Heart right ventricle (tissue), 16 donors: Measurements from ENCODE around the gene WTAP. TPM values are rescaled to one million over a fixed set of nuclear protein-coding genes. Genes with fewer than 3 reads are reported as not detected.
"Not testable (repeated sequence)": the region's sequence is repeated elsewhere in the genome, so short reads cannot be mapped to it uniquely, and the experiment has no call there.

Experiments
- ATAC-seq, 8 donors: fragments of 200-7000 bp; cut with Tn5 transposase; one replicate each; pipeline ENCODE4 v1.9.1; 2020; ENCODE audit warnings: mild to moderate bottlenecking in 8 of 8, moderate library complexity in 8 of 8, moderate number of reproducible peaks in 1 of 8
- DNase-seq, 2 donors: peaks; one replicate each; pipeline ENCODE4 v3.0.0-alpha.2; 2020
- H3K27ac ChIP-seq, 10 donors: fragments of 200-600 bp; sonication (generic) in 2 of 10; one replicate each; pipeline versions ENCODE4 v1.5.0 to v1.8.0; 2020 to 2022; ENCODE audit warnings: mild to moderate bottlenecking in 3 of 10
- H3K27me3 ChIP-seq, 7 donors: fragments of 200-600 bp; one replicate each; pipeline ENCODE4 v1.8.0; 2021 to 2022; ENCODE audit warnings: mild to moderate bottlenecking in 2 of 7
- H3K36me3 ChIP-seq, 9 donors: fragments of 200-600 bp; sonication (generic) in 1 of 9; one replicate each; pipeline versions ENCODE4 v1.5.0 to v1.8.0; 2020 to 2022; ENCODE audit warnings: mild to moderate bottlenecking in 2 of 9
- H3K4me1 ChIP-seq, 9 donors: fragments of 200-600 bp; sonication (generic) in 1 of 9; one replicate each; pipeline versions ENCODE4 v1.5.0 to v1.8.0; 2020 to 2022; ENCODE audit warnings: mild to moderate bottlenecking in 4 of 9
- H3K4me3 ChIP-seq, 10 donors: fragments of 200-600 bp; sonication (generic) in 2 of 10; one replicate each; pipeline versions ENCODE4 v1.5.0 to v1.8.0; 2020 to 2022; ENCODE audit warnings: mild to moderate bottlenecking in 7 of 10, moderate library complexity in 2 of 10
- H3K9me3 ChIP-seq, 11 donors: fragments of 200-600 bp in 10 of 11; sonication (generic) in 2 of 11; one replicate each; pipeline versions ENCODE4 v1.5.0 to v1.8.0; 2013 to 2022; ENCODE audit warnings: mild to moderate bottlenecking in 2 of 11, control low read depth in 1 of 11, moderate library complexity in 1 of 11
- CTCF ChIP-seq, 9 donors: fragments of 200-600 bp; sonication (generic) in 2 of 9; IDR thresholded peaks; one replicate each; pipeline versions ENCODE4 v1.5.0 to v1.8.0; 2021 to 2022; ENCODE audit warnings: antibody characterized with exemption in 9 of 9, mild to moderate bottlenecking in 5 of 9, moderate library complexity in 1 of 9
- WGBS, 2 donors: extraction: QIAGEN DNeasy Blood & Tissue Kit; methylation state at CpG; one replicate each; pipeline ENCODE4 v1.1.7; 2013; ENCODE audit warnings: inconsistent platforms in 1 of 2; 5-methylcytosine and 5-hydroxymethylcytosine counted together
- intact Hi-C, 10 donors: fragments of 100-400 bp; cut with DNase I; formaldehyde crosslinking; loops; one replicate each; pipeline versions ENCODE4 v1.11.1 to v1.14.2; 2022
- polyA plus RNA-seq, 2 donors: library from polyadenylated mRNA; stranded (reverse); fragments of 200-250 nt; gene quantifications; one replicate each; pipeline ENCODE4 v1.2.3, GENCODE V29; 2013
- total RNA-seq, 10 donors: library from RNA; stranded (reverse); fragmentation: NEBNext Ultra II Directional in 3 of 10; extraction: Animal tissue kit (Norgen Biotek cat#: 25700) in 3 of 10; gene quantifications; one replicate each; pipeline versions ENCODE4 v1.2.1 to v1.2.4, GENCODE V29; 2021 to 2023
- donor health status: Arrhythmogenic right ventricular cardiomyopathy.
- donor health status: ischemic (EF 13 %, LVEDD 7.1; RV severe dilation, severe dysfunction).
- donor health status: healthy with polysubstance abuse.
- donor health status: DM: no; HTN: yes; CAD: no.
- donor health status: DM: no; HTN: no; CAD: no.
- donor health status: ischemic (EF 25% LVEDD 6.9; RV normal size, moderate dysfunction).
- donor health status: ischemic (EF 25% LVEDD 5.7; RV mildly dilated, moderate dysfunction).
- donor health status: healthy.
- donor health status: DM: yes; HTN: yes; CAD: no.
- donor health status: Ischemic cardiomyopathy.
- donor health status: ischemic (EF 35%, LVEDD 5.7; RV mildly dilated, moderate dysfunction).
- donor health status: nonischemic (EF 11% LVEDD 7.7; RV severe dilation, severe dysfunction).
- donor health status: DM: yes; HTN: yes; CAD: no.
- donor health status: PGD.
- donor health status: ischemic (EF 29% LVEDD 5.4; RV normal size, mild dysfunction).
- donor health status: nonischemic (EF 23%, LVEDD 6.1; RV moderate dilation, normal function).

The WTAP gene
- total and polyA plus RNA-seq, 12 donors: 44.4 to 70.1 (median 47.6) TPM

- 89 to 91% methylated on average over 9 of the region's 9 CpGs for WGBS, 2 donors
- Histone ChIP-seq H3K9me3 (no peaks in the 10 kb centered on the region), H3K27me3 (no peaks in the 10 kb centered on the region), H3K4me3 (no peak overlapping the region), H3K27ac (no peak overlapping the region), H3K4me1 (peaks cover 2 to 90% (median 46%) of the 10 kb centered on the region in 9 donors), H3K36me3 (peaks cover 0 to 91% (median 45%) of the 10 kb centered on the region in 9 donors)
- ATAC-seq (no peak), DNase-seq (no peak)
- no peak for TF ChIP-seq CTCF (IDR thresholded peaks at IDR 0.05)
- intact Hi-C loops: no loop called here
Measured at GRCh38 chr6:159687341-159687740, 40.0 kb upstream of the WTAP start.

- H3K36me3 ChIP-seq: peaks cover 0 to 82% (median 35%) of the 10 kb centered on the region in 9 donors
- intact Hi-C loops: no loop called here
Measured at GRCh38 chr6:159688266-159688905, 38.9 kb upstream of the WTAP start.

GRCh38 chr6:159689001-159689400 is 38.3 kb upstream of the WTAP start:
- intact Hi-C loops: no loop called here
- Histone ChIP-seq H3K27ac (peak overlapping the region in 1 of 10 donors; percentile 99), H3K36me3 (peaks cover 0 to 76% (median 29%) of the 10 kb centered on the region in 9 donors), H3K4me3 (peak overlapping the region in 1 of 10 donors; percentile 97), H3K9me3 (no peaks in the 10 kb centered on the region), H3K27me3 (no peaks in the 10 kb centered on the region), H3K4me1 (peaks cover 2 to 76% (median 43%) of the 10 kb centered on the region in 9 donors)
- 59% methylated on average over 6 of the region's 6 CpGs for WGBS, 2 donors
- DNase-seq (no peak), ATAC-seq (no peak)
- no peak for TF ChIP-seq CTCF (IDR thresholded peaks at IDR 0.05)

More at GRCh38 chr6:159688266-159688905, 38.9 kb upstream of the WTAP start:
- Histone ChIP-seq H3K27me3 (no peaks in the 10 kb centered on the region), H3K4me3 (peak overlapping the region in 1 of 10 donors; percentile 97), H3K4me1 (peaks cover 2 to 79% (median 41%) of the 10 kb centered on the region in 9 donors), H3K27ac (peak overlapping the region in 1 of 10 donors; percentile 99), H3K9me3 (no peaks in the 10 kb centered on the region)
- no peak for TF ChIP-seq CTCF (IDR thresholded peaks at IDR 0.05)
- 52 to 58% methylated on average over 5 of the region's 5 CpGs for WGBS, 2 donors
- DNase-seq: no peak
- ATAC-seq: no peak

GRCh38 chr6:159690135-159690534 is 37.2 kb upstream of the WTAP start:
- H3K36me3 ChIP-seq: peaks cover 0 to 65% (median 20%) of the 10 kb centered on the region in 9 donors
- not testable (repeated sequence) for H3K9me3 ChIP-seq, H3K27me3 ChIP-seq, ATAC-seq, DNase-seq
- H3K4me3 ChIP-seq: peak overlapping the region in 1 of 10 donors; percentile 97
- 78 to 85% methylated on average over 13 of the region's 13 CpGs for WGBS, 2 donors
- peaks cover 2 to 79% (median 54%) of the 10 kb centered on the region in 9 donors for H3K4me1 ChIP-seq
- intact Hi-C loops: loop anchor here in 8 of 10 donors (5.0 to 10.0 kb wide), 8 partner anchors 37 to 245 kb away; partner anchors contain the start of genes ACAT2 (in 3 of the 8), MRPL18 (in 3 of the 8), WTAP (in 3 of the 8) and TCP1 (in 1 of the 8)
- H3K27ac ChIP-seq: peak overlapping the region in 4 of 10 donors; percentile 97 to 99 (median 98)
